Stromal cell of bone marrow (primary cell): Measurements from ENCODE around the gene RASAL3.
"Not testable (repeated sequence)": the region's sequence is repeated elsewhere in the genome, so short reads cannot be mapped to it uniquely, and the experiment has no call there.

Experiments used
- DNase-seq: peaks from one replicate; pipeline ENCODE4 v3.0.0-alpha.2; 2012; ENCODE audit warnings: low read depth

Gene RASAL3

GRCh38 chr19:15473821-15474220 is 9.5 kb upstream of the RASAL3 start:
- DNase-seq: not testable (repeated sequence)

GRCh38 chr19:15471639-15472101 is 7.3 kb upstream of the RASAL3 start:
- DNase-seq: no peak

- no peak for DNase-seq
Observed at GRCh38 chr19:15469513-15470297, 5.4 kb upstream of the RASAL3 start.

- DNase-seq: no peak
Observed at GRCh38 chr19:15468675-15469512, 4.5 kb upstream of the RASAL3 start.

GRCh38 chr19:15467734-15468214 is 3.4 kb upstream of the RASAL3 start:
- DNase-seq: no peak

- no peak for DNase-seq
Observed at GRCh38 chr19:15466851-15467733, 2.7 kb upstream of the RASAL3 start.

GRCh38 chr19:15463861-15464371 is 428 bp downstream of the RASAL3 start:
- no peak for DNase-seq

- no peak for DNase-seq
Observed at GRCh38 chr19:15461694-15462093, 2.6 kb downstream of the RASAL3 start.

GRCh38 chr19:15457701-15458484 is 6.5 kb downstream of the RASAL3 start:
- no peak for DNase-seq

- DNase-seq: no peak
Observed at GRCh38 chr19:15456871-15457700, 7.3 kb downstream of the RASAL3 start.

GRCh38 chr19:15456441-15456840 is 7.9 kb downstream of the RASAL3 start:
- DNase-seq: no peak

GRCh38 chr19:15455996-15456395 is 8.3 kb downstream of the RASAL3 start:
- no peak for DNase-seq

GRCh38 chr19:15453906-15454860 is 10.2 kb downstream of the RASAL3 start:
- no peak for DNase-seq

GRCh38 chr19:15453091-15453578 is 11.2 kb downstream of the RASAL3 start:
- no peak for DNase-seq

GRCh38 chr19:15452111-15453047 is 12.0 kb downstream of the RASAL3 start:
- DNase-seq: peak; percentile 54

- no peak for DNase-seq
Observed at GRCh38 chr19:15450528-15450890, 13.8 kb downstream of the RASAL3 start.
